MV-4-11 (cell line): ENCODE data around the gene MRGPRX2.

Source experiments
- DNase-seq: peaks from one replicate; lab custom pipeline; 2025; lab: John Stamatoyannopoulos, UW

Gene MRGPRX2

DNA sequence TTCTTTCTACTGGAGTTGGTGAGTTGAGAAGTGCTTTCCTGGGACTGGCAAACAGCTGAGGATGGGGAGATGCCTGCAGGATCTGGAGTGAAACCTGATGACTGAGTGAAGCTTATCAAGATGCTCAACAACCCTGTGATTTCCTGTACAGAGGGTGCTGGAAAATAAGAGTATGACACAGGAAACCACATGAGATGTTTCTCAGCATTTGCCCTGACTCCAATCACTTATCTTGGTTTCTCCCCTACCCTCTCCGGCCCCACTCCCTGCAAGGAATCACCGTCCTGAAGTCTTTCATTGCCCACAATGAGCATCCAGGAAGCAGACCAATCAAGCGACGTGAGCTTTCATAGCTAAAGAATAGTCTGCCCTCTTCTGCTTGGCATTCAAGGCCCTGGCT, at the start of gene MRGPRX2:
Gene MRGPRX2, minus strand, starts transcription at position 89 of the 400 bp plus-strand sequence. CDS start 4,315 bp downstream, outside the sequence.
- no peak for DNase-seq

DNA sequence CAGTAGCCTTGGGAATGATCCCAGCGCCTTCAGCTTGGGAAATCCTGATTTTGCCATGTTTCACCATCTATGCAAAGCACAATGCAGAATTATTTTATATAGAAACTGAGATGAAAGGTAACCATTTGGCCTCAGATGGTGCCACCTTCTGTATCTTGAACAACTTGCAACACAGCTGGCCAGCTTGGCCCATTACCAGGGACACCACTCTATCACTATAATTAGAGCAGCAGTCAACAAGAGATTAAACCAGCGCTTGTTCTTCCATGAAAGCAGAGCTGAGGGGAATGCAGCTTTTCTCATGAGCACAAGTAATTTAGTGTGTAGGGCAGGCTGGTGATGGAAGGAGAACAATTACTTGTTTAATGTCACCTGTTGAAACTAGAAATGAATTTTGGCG, 49.8 kb upstream of the MRGPRX2 start:
- DNase-seq, result no peak

DNA sequence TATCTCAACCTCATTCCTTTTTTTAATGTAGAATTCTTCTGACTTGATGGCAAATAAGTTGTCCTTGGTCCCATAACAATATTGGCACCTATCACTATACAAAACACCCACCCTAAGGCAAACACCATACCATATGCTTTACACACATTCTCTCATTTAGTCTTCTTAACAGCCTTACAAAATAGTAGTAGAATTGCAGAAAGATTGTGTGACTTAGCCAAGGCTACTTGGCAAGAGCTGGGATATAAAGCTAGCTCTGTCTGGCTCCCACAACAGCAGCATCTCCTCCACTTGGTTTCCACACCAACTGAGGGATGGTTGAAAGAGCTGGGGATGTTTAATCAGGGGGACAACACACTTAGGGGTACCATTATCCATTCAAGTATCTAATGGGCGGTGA, 46.6 kb upstream of the MRGPRX2 start:
- DNase-seq, result no peak

DNA sequence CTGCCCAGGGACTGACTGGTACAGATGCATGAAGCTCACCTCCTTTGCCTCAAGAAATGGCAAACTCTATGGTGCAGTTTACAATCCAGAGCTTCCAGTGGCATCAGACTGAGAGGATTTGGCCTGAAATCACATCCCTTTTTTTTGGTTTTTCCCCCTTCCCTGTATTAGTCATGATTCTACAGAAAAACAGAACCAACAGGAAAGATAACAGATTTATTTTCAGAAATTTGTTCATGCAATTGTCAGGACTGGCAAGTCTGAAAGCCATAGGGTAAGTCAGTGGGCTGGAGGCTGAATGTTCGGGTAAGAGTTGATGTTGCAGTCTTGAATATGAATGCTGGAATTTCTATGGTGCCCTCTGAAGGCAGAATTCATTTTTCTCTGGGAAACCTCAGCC, 44.5 kb upstream of the MRGPRX2 start:
- DNase-seq, result no peak

DNA sequence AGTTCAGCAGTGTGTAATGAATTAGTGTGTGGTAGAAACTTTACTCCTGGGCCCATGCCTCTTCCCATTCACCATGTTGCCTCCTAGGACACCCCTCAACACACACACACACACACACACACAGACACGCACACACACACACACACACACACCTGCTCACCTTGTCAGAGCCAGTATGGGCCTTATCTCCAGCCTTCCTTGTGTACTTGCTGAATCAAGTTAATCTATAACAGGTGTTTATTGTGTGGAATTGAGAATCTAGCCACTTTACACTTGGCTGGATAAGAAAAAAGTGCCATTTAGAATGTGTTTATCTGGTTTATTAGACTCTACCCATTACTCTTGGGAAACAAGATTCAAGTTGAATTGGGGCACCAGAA, 42.0 kb upstream of the MRGPRX2 start:
- no peak for DNase-seq

DNA sequence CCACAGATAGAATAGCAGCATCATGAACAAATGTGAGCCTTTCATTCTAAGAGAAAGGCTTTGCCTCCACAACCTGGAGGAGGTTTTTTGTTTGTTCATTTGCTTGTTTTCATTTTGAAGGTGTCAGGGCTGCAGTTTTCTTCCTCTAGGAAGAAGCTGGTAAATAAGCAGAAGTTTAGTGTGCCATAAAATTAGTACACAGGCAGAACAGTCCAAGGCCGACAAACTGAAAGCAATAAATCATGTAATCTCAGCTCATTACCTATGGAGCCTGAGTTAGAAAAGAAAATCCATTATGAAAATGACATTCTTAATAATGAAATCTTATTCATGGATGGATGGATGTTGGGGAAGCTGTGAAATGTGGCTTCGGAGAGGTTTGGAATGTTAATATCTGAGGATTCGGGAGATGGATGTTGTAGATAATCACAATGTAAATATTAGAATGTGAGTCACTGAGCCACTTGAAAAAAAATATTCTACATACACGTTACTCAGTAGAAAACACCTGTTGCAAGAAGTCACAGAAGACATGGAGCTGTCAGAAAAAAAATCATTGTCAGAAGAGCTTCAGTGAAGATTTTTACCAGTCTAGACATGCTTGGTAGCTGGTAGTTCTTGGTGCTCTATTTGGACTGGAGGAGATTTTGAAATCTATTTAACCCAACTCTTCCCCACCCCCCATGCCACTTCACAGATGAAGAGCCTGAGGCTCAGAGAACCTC, 41.4 kb upstream of the MRGPRX2 start:
- no peak for DNase-seq

DNA sequence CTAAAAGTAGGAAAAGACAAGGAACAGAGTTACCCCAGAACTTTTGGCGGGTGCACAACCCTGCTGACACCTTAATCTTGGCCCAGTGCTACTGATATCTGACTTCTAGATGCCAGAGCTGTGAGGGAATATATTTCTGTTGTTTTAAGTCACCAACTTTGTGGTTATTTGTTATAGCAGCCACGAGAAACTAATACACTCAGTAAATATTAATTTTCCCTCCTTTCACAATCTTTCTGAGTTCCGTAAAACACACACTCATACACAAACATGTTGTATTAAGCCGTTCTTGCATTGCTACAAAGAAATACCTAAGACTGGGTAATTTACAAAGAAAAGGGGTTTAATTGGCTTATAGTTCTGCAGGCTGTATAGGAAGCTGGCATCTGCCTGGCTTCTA, 40.4 kb upstream of the MRGPRX2 start:
- no peak for DNase-seq

DNA sequence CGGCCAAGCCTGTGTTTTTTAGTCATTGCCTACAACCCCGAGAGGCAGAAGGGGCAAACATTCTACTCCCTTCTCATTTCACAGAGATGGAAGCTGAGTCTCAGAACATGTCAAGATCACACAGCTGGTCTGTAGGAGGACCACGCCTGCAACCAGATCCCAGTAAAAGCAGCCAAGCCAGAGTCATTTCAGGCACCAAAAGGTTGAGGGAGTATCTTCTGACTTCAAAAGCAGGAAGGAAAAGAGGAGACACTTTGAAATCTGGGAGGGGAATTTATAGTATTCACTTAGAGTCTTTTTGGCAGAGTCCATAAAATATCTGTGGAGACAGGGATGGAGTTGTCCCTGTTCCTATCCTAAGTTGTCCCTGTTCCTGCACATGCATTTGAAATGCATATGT, 38.6 kb upstream of the MRGPRX2 start:
- DNase-seq, result no peak

DNA sequence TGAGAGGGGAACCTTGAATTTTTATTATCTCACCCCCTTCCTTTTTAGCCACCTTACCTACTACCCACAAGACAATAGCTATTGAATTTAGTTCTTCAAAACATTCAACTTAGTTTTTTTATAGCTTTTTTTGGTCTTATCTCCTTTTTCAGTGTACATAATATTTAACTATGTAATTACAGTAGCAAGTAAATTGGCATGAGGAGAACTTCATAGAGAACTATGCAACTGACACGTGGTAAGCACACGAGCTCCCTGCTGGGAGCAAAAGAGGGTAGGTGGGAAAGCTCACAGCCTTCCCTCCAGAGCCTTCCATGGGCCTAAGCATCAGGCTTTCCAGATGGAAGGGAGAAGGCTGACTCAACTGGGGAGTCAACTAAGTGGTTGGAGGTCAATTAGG, 34.3 kb upstream of the MRGPRX2 start:
- DNase-seq, result no peak

DNA sequence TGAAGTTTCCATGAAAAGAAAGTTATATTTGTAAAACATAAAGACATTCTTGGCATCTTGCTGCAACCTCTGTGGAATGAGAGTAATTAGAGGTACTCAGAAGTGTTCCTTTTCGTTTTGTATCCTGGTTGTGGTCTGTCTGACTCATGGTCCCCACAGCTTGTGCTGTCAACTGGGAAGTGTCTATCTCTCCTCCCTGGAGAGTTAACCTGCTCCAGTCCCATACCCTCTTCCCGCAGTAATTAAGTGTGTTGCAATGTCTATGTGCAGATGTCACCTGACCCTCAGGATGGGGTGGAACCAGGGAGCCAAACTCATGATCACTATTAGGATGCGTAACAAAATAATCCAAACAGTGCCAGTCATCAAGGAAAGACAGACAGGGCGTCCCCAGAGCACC, 33.5 kb upstream of the MRGPRX2 start:
- DNase-seq, result peak; percentile 11

DNA sequence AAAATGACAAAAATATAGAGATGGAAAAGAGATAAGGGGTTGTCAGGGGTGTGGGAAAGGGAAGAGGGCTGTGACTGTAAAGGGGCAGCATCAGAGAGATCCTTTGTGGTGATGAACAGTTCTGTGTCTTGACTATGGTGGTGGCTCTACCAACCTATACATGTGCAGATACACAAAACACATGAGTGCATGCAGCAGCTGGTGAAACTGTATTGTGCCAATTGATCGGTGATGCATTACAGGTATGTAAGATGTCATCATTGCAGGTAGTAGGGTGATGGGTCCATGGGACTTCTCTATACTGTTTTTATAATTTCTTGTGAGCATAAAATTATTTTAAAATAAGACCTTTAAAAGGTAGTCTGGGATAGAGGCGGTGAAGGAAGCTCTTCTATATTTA, 32.3 kb upstream of the MRGPRX2 start:
- DNase-seq, result no peak

DNA sequence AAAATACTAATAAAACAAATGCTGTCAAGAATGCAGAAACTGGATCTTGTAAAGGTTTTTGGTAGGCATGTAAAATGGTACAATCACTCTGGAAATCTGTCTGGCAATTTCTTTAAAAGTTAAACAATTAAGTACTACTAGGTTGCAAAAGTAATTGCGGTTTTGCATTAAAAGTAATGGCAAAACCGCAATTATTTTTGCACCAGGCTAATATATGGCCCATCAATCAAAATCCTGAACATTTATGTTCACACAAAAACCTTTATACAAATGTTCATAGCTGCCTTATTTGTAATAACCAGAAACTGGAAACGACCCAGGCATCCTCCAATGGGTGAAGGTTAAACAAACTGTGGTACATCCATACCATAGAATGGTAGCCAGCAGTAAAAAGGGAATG, 31.8 kb upstream of the MRGPRX2 start:
- no peak for DNase-seq

DNA sequence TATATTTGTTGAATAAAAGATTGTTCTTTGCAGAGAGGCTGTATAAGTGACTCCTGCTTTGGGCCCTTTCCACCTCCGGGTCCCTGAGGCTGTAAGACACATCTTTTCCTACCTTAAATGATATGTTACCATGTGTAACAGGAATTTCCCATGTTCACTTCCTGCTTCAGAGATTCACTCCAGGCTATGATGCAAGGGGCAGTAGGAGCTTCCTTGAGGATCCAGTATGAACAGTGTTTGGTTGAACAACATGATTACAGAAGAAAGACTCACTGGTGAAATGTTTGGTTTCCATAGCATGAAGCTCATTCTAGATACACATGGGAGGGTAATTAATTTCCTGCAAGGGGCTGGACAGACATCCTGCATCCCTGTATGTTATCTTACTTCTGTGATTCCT, 30.8 kb upstream of the MRGPRX2 start:
- DNase-seq, result no peak

DNA sequence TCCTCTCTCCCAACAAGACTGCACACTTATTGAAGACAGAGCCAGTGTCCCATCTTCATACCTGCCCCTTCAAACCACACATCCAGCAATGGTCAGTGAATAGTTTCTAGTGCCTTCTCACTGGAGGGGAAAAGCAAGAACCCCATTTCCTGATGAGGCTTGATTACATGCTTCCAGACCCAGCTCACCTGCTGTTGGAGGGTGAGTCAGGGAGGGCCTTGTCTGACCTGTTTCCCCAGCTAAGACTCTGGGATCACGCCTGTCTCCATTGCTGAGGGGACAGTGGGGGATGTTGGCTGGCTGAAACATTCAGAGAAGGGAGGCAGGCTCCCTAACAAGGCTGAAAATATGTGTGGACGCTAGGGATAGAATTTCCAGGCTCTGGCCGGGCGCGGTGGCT, 28.9 kb upstream of the MRGPRX2 start:
- no peak for DNase-seq

DNA sequence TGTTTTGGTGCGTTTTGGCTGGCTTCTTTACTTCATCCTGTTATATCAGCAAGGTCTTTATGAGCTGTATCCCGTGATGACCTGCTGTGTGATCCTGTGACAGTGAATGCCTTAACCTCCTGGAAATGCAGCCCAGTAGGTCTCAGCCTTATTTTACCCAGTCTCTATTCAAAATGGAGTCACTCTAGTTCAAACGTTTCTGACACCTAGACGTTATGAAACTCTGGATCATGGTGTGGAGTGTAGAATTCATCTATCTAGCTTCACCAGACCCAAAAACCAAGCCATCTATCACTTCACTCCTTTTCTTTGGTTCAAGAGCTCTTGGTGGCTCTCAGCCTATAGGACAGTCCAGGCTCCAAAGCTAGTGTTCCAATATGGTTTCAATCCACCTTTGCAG, 28.3 kb upstream of the MRGPRX2 start:
- DNase-seq, result no peak

DNA sequence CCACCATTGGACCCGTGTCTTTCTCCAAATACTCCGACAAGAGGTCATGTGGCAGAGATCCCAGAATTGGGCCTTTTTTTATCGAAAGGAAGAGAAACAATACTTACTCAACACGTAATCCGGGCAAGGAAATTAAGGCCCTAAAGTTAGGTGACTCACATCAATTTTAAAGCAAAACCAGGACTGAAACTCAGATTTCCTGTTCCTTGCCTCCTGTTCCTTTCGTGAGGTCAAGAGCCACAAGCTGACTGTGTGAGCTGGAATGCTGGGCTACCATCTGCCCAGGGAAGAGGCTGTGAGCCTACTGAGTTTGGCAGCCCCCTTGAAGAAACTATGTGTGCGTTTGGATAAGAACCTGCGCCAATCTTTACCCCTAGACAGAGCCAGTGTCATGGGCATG, 27.1 kb upstream of the MRGPRX2 start:
- no peak for DNase-seq

DNA sequence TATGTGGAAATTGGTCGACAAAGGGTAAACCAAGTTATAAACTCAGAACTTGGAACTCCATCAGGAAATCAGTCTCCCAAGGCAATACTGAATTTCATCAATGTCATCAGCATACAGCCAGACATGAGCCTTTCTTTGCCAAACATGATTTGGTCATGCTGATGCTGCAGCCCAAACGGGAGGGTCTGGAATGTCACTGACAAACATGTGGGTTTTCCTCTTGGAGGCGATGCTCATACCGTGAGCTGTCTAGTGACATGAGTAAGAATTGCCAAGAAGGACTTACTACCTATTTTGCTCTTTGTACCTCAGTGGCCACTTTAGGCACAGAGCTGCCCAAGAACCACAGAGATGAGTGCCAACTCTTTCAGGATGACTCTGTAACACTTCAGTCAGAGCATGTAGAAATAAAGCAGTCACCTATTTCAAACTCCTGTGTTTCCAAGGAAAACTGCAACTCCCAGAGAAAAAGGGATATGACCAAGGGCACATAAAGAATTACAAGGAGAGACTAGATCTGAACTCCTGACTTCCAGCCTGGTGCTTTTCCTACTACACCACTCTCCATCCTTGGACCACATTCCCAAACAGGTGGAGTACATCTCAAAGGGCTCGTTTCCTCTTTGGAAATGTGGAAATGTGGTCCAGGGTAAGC, 24.3 kb upstream of the MRGPRX2 start:
- no peak for DNase-seq

DNA sequence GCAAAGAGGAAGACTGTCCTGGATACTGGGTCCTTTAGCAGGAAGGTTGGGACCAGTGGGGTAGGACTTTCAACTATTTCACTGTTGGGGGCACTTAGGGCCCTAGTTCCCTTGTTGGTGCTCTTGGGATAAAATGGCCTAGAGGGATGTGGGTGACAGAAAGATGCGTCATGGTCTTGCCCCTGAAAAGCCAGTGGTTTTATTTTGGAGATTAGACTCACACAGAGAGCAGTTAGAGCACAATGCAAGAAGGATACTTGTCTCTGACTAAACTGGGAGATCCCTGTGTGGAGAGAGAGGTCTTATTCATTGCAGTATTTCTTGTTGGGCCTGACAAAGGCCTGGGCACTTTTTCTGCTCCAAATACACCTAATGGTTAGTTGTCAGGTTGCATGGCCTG, 22.6 kb upstream of the MRGPRX2 start:
- no peak for DNase-seq

DNA sequence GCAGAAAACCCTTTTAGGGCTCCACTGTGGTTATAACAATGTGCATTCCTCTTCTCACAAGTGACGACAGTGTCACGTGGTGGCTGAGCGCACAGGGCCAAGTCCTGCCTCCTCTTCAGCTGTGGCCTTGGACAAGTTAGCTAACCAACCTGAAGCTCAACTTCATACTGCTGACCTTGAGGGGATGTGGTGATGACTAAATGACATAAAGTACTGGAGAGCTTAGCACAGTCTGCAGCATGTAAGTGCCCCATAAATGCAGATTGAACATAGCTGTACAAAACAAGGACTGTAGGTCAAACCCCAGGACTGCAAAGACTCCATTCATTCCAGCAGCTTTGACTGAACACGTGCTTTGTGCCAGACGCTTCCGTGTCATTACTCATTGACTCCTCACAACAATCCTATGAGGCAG, 20.1 kb upstream of the MRGPRX2 start:
- DNase-seq, result no peak

DNA sequence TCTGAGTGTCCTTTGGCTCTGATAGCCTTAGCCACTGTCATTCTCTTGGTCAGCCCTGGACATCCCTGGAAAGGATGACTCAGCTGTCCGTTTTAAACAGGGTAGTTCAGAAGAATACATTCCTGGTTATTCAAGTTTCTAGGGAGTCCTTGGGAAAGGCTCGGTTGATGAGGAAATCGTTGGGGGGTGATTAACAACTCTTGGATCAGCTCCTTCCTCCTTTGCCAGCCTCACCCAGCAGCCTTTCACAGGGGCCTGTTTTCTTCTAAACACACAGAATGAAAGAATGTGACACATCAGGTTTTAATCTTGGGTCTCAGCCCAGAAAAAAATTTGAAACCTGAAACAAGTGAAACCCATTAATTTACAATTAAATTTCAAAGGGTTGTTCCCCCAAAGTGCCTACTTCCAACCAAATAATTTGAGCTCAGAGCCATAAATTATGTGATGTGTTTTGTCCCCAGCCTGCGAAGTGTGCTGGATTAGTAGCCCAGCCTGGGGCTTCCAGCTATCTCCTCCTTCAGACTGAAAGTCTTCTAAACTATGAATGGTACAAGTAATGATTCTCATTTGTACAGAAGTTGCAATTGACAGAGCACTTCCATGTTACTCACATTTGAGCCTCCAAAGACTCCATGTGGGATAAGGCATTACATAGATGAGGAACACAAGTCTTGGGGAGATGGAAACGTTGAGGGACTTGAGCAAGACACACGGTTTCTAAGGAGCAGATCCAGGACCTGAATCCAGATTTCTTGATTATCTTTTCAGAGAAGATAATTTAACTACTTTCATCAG, 19.3 kb upstream of the MRGPRX2 start:
- no peak for DNase-seq

DNA sequence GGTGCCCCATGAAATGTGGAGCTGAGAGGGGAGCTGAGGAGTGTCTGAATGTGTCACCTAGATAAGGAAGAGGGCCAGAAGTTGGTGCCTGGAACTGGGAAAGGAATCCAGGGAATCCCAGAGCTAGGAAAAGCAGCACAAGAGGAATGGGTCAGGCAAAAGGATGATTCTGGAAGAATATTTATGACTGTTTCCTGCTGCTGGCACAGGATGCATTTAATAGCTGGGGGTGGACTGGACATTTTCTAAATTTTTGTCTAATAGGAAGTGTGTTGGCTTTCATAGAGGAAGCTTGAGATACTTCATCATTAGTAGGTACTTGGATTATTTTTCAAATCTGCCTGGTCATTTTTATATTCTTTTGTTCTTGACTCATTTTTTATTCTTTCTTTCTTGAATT, 17.4 kb upstream of the MRGPRX2 start:
- no peak for DNase-seq

DNA sequence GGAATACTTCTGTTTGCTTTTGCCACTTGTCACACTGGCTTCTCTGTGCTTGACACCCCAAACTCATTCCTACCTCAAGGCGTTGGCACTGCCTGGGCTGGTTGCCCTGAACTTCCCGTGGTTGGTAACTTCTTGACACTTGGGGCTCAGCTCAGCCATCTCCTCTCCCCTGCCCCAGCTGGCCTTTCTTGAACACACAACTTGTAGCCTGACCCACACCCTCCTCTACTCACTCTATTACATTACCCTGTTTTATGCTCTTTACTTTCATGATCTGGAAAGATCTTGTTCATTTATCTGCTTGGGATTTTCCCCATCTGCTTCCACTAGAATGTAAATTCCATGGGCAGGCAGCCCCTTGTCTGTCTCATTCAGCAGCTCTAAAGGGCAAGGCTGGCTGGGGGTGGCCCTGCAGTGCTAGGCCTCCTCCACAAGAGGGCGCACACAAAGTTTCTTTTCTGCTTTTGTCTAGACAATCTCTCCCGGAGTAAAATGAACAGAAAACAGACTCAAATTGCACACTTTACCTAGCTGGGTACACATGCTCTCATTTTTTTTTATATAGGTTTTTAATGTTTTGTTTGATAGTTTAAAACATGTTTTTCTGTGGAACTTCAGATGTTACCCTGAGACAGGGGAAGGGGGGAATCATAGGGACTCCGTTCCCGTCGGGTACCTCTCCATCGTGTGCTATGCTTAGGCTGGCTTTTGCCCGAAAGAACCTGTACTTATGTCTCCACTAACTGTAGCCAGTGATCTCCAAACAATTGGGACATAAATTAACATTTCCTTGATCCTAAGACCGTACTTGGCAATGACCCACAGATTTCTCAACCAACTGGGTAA, 16.4 kb upstream of the MRGPRX2 start:
- DNase-seq, result peak; percentile 23
